GM12865 (cell line): Measurements from ENCODE around the gene DAB1.

Source experiments
- DNase-seq: peaks from one replicate; pipeline ENCODE4 v3.0.0; 2010; ENCODE audit warnings: low read depth
- H3K4me3 ChIP-seq: 2 replicates; pipeline ENCODE4 v1.5.1; 2011; ENCODE audit warnings: mild to moderate bottlenecking, low read depth, low read length, control low read depth
- TF ChIP-seq, protein P1 (sequence below): IDR thresholded peaks from 2 replicates; pipeline ENCODE4 v1.5.1; 2011; ENCODE audit warnings: low read length, control low read depth, low read depth, inconsistent platforms; ENCODE audit not compliant: insufficient read depth; ENCODE audit errors: missing control alignments

DAB1 gene

DNA sequence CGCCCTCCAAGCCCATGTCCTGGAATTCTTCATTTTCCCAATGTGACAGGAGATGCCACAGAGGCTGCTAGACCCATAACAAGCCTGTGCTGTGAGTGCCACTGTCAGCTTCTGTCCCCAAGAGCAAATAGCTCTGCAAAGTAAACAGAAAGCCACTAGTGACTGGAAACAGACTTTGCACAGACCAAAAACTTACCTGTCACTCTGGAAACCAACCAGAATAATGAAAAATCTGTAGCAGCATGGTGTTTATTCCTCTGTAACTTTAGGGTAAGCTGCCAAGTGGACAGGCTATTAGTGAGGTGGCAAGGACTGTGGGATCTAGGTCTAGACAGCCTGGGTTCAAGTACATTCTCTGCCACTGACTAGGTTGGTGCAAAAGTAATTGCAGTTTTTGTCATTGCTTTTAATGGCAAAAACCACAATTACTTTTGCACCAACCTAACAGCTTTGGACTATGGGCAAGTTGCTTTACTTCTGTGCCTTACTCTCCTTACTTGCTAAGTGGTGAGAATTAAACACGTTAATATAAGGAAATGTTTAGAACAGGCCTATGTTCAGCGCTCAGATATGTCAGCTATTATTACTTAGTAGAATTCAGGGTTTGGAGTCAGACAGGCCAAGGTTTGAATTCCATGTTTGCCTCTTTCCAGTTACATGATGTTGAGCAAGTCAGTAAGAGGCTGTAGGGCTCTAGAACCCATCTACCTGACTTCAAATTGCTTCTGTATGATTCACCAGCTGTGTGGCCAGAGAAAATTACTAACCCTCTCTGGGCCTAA is 457.8 kb downstream of the DAB1 start, which contains the start of gene C8B:
C8B (minus strand) TSS at position 100 of the 782 bp plus-strand sequence; CDS start at position 33, 67 bp downstream.
- TF ChIP-seq, protein P1, sequence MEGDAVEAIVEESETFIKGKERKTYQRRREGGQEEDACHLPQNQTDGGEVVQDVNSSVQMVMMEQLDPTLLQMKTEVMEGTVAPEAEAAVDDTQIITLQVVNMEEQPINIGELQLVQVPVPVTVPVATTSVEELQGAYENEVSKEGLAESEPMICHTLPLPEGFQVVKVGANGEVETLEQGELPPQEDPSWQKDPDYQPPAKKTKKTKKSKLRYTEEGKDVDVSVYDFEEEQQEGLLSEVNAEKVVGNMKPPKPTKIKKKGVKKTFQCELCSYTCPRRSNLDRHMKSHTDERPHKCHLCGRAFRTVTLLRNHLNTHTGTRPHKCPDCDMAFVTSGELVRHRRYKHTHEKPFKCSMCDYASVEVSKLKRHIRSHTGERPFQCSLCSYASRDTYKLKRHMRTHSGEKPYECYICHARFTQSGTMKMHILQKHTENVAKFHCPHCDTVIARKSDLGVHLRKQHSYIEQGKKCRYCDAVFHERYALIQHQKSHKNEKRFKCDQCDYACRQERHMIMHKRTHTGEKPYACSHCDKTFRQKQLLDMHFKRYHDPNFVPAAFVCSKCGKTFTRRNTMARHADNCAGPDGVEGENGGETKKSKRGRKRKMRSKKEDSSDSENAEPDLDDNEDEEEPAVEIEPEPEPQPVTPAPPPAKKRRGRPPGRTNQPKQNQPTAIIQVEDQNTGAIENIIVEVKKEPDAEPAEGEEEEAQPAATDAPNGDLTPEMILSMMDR, result no peak
- no peak for DNase-seq
- H3K4me3 ChIP-seq, result no peak within 1 kb of the TSS

DNA sequence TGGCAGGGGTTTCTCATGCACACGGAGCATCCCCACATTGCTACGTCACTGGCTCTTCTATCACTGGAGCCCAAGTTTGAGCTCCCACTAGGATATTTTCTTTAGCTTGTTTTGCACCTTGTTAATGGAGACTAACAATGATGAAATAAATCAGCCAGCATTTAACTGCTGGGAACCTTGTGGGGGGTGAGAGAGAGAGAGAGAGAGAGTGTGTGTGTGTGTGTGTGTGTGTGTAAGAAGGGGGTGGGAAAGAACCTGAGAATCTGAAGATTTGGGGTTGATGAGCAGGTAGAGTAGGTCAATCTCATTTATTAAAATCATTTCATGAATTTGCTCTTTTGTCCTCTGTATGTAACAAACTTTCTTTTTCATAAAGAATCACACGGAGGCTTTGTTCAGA is 458.7 kb downstream of the DAB1 start:
- no peak for DNase-seq
- TF ChIP-seq, protein P1, result no peak
- no peak overlapping the region for H3K4me3 ChIP-seq

DNA sequence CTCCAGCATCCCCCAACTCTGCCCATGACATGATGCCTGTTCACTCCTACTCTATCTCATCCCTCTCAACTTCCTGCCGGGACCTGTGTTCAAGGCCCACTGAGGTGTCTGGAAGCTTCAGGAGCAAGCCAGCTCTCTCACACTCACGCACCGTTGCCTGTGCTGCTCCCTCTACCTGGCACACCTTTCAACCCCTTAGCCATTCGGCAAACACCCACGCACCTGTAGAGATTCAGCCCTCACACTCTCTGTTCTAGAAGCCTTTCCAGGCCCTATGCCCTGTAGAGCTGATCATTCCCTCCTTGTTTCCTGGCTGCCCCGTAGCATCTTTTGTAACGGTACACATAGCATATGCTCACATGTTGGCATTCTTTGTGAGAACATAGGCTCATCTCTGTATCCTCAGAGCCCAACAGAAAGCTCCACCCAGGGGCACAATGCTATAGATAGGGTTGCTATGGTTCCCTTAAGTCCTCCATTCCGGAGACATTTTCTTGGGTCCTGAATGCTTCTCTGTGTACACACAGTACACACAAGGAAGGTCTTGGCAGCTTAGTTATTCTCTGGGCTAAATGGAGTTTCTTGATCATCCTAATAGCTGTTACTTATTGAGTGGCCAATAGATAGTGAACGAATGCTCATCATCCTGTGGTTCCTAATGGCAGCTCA is 459.4 kb downstream of the DAB1 start:
- TF ChIP-seq, protein P1, result no peak
- H3K4me3 ChIP-seq, result no peak overlapping the region
- no peak for DNase-seq

- H3K4me3 ChIP-seq, result no peak overlapping the region
- DNase-seq, result no peak
- TF ChIP-seq, protein P1, result no peak
Measured at GRCh38 chr1:56963667-56964066, 460.2 kb downstream of the DAB1 start.

DNA sequence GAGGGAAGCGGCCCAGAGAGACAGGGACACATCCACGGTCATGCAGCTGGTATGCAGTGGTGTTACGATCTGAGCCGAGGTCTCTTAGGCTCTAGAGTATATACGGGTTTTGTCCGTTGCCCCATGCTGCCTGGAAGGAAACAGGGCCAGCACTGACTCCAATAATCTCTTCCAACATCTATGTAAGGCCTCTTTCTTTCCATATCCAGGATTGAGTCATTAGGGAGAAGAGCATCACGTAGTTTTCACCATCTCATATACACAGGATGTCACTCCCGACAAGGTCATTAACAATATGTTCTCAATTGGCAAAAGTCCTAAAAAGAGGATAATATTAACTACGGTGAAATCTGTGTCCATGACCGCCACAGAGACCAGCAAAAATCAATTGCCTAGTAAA is 462.4 kb downstream of the DAB1 start:
- no peak overlapping the region for H3K4me3 ChIP-seq
- DNase-seq, result no peak
- TF ChIP-seq, protein P1, result no peak

DNA sequence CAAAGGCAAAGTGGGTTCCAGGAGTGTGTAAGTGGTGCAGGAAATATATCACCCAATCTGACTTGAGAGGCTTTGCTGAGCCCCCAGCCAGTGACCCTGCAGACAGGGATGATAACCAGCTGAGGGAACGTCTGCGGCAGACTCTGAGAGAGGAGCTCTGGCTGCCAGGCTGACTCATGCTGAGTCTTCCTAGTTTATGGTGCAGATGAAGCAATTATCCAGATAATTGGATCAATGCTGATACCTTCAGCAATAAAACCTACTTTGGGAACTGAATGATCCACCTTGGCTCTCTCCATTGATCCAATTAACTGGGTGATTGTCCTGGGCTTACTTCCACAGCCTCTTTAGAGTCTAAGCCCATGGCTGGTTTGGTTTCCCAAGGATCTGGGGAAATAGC is 465.3 kb downstream of the DAB1 start:
- H3K4me3 ChIP-seq, result no peak overlapping the region
- no peak for DNase-seq
- TF ChIP-seq, protein P1, result no peak
